PC-3 (cell line): Measurements from ENCODE around the gene APOD.

Experiments
- CTCF ChIP-seq: fragments of 300-600 bp; sonication (generic); conservative IDR thresholded peaks from 2 replicates; pipeline ENCODE4 v1.5.1; 2017; ENCODE audit warnings: antibody characterized with exemption, low read depth, mild to moderate bottlenecking, low read length
- EZH2 ChIP-seq: fragments of 300-600 bp; sonication (generic); IDR thresholded peaks from one replicate; pipeline ENCODE4 v1.6.1; 2017; ENCODE audit warnings: antibody characterized with exemption, mild to moderate bottlenecking, low read length; ENCODE audit not compliant: unreplicated experiment

GRCh38 chr3:195542316-195542697 lies 41.4 kb downstream of the APOD start:
- TF ChIP-seq CTCF (no peak), EZH2 (no peak)
